ENCODE measurements around the gene NFKBIZ.
A peak's percentile ranks its signal among the peaks of the same experiment; 100 is the strongest.

Gene NFKBIZ

DNA sequence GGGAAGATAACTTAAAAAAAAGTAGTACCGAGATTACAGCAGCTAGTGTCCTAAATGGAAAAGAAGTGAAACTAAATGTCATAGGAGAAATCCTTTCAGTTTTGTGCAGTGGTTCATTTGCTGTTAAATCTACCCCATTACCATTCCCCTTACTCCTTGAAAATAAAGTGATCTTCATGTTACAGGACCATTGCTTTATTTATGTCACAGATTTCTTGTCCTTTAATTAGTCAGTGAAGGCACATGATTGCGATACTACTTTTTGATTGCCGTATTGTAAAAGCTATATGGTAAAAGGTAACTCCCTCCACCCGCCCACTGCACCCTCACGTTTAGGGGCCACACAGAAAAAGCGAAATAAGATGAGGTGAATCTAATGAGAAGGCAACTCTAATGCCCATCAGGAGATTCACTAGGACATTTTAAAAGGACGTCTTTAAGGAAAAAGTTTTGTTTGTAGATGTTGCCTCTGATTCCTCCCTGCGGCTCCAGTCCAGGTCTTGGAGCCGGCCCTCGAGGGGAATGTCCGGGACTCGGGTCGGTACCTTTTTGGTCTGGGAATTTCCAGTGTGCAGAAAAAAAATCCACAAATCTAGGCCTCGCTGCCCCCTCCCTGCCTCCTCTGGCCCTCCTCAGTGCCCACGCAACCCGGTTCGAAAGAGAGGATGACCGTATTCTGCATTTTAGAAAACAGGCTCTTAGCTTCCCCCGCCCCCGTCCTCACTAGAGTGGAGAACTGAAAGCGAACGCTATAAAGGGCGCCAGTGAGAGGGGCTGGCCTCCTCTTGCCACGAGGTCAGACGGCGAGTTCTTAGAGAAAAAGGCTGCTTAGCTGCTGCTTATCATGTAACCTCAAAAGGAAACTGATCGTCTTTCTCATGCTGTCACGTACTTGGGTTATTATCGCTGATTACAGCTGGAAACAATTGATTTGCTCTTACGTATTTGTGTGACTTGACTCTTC, 21.8 kb upstream of the NFKBIZ start:
- DNase-seq, result peak; percentile 47 to 58 (median 50)

DNA sequence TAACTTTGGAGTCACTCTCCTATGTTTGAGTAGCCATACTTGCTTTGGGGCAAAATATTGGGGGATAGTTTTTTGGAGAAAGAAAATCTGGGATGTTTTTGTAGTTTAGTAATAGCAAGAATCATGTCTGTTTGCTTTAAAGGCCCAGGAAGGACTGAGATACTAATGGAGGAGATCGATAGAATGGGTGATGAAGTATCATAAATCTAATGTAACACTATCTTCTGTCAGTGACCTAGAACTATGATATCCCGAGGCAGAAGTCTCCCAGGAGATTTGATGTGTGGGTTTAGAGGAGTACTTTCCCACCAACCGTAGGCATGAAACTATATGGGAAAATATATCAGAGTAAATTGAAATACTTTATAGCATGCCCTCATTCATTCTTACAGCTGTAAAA, 21.0 kb upstream of the NFKBIZ start:
- DNase-seq, result no peak

DNA sequence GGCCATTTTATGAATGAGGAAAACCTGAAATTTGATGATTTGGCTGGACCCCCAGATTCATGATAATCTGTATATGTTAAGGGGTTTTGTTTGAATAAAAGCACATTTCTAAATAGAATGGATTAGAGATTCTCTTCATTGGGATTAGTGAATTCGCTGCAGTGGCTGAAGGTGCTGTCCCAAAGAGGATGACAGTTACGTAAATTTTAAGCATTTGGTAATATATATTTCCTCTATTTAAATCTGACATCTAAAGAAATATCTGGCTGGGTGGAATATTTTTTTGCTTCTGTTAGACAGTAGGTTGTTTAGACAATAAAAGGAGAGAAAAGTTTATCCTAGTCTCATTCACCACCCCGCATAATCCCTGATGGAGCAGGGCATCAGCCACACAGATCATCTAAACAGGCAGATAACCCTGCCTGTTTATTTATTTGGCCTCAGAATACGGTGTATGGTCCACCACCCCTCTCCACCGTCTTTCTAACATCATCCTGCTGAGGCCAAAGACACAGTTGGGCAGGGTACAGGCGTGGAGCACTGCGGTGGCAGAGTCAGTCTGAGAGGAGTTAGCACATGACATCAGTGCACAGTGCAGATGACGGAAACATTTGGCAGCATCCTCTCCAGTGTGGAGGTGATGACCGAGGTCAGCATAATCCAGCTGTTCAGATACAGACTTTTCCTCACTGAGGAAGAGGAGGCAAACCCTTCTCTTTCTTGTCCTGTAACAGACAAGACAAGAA, 20.4 kb upstream of the NFKBIZ start:
- DNase-seq, result peak in 2 of 4 experiments; percentile 4 to 14

DNA sequence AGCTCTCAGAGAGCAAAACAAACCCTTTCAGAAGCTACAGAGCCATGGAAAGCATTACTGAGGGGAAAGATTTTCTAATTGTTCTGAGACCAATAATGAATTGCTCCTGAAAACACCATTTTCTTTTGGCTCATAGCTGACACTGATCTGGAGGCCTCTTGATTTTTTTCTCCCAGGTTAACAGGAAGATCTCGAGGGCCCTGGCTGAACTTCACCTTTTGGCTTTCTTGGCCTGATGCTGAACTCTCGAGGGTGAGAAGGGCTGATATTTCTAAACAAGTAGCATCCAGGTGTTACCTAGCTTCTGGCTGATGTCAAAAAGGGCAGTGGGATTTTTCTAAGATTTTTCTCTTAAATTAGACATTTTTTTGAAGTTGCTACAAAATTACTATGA, 19.9 kb upstream of the NFKBIZ start:
- DNase-seq, result no peak

DNA sequence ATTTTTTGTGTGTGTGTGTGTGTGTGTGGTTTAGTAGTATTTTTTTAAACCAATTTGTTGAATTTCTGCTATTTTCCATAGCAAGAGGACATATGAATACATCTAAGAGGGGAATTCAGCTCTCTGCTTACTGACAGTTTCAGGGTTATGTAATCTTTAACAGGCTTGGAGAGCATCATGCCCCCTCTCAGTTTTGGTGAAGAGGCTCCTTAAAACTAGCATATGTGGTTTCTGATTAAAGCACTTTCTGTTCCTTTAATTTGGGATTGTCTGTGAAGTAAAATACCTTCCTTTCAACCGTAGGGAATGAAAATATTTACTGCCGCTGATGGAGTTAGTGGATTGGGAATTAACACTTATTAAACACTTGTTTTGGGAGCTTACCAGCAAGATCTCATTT, 19.4 kb upstream of the NFKBIZ start:
- no peak for DNase-seq

DNA sequence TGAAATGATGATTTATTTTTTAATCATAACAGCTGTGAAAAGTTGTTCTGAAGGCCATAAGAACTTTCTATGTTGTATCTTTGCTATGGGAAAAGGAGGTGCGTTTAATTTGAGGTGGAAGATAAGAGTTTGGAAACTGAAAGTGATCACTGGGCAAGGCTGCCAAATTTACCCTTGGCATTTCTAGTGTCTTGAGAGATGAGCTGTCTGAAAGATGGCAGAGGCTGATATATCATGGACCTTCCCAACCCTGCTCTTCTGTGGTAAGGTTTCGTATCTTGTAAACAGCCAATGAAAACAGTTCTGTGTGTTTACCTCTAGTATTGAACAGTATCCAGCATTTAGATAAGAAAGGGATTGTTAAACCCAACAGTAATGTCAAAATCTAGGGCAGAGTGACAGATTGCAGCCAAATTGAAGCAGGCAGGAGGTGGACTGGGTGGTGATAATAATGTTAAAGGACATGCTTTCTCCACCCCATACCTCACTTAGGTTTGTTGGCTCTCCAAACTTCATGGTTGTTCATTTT, 15.8 kb upstream of the NFKBIZ start:
- DNase-seq, result no peak

DNA sequence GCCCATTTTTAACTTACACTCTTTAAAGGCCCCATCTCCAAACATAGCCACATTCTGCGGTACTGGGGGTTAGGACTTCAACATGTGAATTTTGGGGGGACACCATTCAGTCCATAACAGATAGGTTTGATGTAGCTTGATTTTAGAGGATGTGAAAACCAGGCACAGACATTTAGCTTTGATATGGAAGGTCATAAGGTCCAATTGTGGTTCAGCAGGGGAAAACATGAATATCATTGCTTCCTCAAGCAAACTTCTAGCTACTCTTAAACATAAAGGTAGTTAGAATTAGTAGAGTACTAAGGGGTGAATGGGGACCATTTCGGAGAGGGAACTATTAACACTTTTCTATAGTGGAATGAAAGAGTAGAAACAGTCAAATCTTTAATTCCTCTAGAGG, 13.6 kb upstream of the NFKBIZ start:
- no peak for DNase-seq

DNA sequence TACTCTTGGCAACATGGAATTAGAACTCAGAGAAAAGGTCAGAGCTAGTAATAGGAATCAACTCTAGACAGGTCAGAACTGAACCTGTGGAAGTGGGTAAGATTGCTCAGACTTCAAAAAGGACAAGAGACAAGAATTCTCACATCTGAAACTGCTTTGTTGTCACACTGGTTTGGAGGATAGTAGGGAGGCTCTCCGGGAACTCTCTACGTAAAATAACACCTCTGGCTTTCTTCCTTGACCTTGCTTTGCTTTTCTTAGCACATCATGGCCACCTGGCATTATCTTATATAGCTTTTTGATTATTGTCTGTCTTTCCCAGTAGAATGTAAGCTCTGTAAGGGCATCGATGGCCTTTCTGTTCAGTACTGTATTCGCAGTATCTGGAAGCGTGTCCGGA, 13.2 kb upstream of the NFKBIZ start:
- no peak for DNase-seq

DNA sequence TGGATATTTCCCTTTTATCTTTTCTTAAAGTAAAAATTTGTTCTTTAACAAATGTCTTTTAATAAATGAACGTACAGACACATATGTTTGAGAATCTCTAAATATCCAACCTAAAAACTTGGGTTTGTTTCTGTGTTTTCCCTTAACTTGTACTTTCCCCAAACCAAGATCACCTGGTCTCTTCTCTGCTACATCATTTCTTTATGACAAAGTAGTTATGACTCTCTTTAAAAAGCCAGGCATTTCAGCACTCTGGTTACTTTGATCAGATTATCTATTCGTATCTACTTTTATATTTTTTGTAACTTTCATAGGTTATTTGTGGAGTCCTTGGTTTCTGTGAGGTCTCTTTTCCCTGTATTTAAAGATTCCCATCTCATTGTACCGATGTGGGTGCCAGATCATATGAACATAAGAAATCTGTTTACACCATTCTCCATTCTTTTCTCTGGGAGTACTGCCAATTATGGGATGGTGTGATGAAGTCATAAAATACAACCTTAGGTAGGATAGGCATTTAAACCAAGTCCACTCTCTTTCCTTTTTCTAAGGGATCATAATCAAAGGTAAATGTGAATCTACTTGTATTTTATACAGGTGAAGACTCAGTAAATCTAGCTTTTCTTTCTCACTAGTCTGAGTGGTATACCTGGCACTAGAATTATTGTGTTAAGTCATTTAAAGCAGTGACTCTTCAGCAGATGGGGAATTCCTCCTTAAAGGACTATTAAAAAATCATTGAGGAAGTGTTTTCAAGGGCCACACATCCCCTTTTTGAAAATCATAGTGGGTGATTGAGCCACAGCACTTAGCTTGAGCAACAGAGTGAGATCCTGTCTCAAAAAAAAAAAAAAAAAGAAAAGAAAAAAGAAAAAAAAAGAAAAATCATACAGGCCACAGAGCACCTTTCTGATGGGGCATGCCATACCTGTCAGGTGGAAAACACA, 12.4 kb upstream of the NFKBIZ start:
- no peak for DNase-seq

DNA sequence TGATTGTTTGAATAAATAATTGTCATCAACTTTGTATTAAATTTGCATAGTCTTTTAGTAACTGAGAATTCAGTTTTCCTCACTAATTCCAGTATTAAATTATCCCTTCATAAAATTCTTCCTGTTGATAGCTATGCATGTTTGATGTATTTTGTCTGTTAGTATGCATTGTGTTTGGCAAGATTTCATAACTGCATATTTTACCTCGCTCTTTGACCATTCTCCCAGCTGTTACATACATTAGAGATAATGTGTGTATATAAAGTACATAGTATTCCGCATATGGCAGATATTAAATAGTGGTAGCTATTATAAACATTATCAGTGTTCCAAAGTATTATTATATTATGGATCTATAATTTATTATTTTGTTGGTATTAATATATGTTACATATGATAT, 10.6 kb upstream of the NFKBIZ start:
- no peak for DNase-seq

DNA sequence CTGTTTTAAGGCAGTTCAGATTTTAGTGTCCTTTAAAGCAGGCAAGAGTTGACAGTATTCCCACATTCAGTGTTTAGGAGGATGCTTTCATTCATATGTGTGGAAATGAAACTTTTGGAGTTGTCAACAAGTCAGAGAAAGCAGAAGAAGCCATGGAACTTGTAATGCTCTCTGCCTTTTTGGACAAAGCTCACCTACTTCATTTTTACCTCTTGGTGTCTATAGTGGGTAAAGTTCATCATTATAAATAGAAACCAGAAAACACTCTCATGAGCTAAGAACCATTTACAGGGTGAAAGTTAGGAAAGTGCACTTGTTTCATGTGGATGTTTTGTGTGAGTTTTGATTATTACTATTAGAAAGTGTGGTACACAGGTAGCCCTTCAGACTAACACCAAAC, 9.2 kb upstream of the NFKBIZ start:
- DNase-seq, result no peak

DNA sequence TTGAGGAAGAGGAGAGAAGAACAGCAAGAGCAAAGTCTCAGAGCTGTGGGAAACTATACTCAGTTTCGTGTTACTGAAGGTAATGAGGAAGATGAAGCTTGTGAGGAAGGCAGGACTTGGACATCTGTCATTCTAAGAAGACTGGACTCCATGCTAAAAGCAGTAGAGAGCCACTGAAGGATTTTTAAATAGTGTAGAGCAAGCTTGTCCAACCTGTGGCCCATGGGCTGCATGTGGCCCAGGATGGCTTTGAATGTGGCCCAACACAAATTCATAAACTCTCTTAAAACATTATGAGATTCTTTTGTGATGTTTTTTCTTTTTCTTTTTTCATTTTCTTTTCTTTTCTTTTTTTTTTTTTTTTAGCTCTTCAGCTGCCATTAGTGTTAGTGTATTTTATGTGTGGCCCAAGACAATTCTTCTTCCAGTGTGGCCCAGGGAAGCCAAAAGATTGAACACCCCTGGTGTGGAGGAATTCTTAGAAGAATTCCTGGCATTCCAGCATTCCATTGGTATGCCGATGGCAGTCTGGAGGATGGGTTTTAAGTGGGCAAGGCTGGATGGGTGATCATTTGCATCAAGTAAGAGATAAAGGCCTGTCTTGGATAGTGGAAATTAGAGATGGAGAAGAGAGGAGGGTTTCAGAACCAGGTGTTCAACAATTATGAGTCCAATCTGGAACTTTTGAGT, 6.9 kb upstream of the NFKBIZ start:
- no peak for DNase-seq

DNA sequence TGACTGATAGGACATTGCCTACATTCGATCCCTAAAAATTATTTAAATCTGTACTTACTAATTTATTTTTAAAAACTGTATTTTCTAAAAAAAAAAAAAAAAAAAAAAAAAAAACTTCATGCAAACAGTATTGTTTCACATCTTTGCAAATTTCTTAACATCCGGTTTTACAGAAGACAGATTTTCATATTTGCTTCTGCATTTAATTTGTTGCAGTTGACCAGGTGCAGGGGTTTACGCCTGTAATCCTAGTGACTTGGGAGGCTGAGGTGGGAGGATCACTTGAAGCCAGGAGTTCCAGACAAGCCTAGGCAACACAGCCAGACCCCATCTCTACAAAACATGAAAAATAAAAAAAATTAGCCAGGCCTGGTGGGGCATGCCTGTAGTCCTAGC, 6.4 kb upstream of the NFKBIZ start:
- DNase-seq, result no peak

DNA sequence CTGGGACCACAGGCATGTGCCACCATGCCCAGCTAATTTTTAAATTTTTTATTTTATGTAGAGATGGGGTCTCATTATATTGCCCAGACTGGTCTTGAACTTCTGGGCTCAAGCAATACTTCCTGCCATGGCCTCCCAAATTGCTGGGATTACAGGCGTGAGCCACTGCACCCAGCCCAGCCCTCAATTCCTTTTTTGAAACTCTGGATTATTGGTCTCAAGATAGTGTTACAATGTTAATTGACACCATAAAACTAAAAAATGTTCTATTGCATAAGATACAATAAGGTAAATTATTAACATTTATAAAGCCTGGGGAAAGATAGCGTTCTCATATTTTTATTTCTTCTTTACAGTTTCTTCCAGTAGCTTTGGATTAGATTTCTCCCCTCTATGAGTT, 3.9 kb upstream of the NFKBIZ start:
- DNase-seq, result no peak

DNA sequence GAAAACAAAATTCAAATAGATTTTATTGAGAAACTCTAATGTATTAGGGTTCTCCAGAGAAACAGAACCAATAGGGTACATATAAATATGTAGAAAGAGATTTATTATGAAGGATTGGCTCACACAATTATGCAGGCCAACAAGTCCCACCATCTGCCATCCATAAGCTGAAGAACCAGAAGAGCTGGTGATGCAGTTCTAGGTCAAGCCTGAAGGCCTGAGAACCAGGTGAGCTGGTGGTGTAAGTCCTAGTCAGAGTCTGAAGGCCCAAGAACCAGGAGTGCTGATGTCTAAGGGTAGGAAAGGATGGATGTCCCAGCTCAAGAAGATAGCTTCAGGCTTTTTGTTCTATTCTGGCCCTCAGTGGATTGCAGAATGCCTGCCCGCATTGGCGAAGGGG, 2.6 kb upstream of the NFKBIZ start:
- no peak for DNase-seq

DNA sequence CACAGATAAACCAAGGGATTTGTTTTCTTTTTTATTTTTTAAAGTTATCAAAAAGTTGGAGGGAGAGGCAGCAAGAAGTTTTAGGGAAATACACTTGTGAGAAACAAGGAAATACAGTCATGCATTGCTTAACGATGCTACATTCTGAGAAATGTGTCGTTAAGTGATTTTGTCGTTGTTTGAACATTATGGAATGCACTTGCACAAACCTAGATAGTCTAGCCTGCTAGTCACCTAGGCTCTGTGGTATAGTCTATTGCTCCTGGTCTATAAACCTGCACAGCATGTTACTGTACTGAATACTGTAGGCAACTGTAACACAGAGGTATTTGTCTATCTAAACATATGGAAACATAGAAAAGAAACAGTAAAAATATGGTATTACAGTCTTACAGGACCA, 2.0 kb upstream of the NFKBIZ start:
- DNase-seq, result no peak

DNA sequence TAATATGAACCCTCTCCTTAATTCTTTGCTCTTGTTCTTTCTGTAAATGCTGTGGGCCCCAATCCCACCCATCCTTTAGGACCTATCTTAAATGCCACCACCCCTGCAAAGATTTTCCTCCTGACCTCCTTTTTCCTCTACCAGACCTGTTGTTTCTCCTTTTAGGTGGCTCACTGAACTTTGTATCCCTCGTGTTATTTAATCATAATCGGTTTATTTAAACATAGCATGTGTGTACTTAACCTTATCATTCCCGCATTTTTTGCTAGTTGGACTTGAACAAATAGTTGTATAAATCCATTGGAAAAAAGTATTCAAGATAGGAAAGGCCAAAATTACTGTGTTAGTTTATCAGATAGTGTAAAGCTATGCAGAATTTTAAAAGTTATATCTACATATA, 988 bp upstream of the NFKBIZ start:
- no peak for DNase-seq

DNA sequence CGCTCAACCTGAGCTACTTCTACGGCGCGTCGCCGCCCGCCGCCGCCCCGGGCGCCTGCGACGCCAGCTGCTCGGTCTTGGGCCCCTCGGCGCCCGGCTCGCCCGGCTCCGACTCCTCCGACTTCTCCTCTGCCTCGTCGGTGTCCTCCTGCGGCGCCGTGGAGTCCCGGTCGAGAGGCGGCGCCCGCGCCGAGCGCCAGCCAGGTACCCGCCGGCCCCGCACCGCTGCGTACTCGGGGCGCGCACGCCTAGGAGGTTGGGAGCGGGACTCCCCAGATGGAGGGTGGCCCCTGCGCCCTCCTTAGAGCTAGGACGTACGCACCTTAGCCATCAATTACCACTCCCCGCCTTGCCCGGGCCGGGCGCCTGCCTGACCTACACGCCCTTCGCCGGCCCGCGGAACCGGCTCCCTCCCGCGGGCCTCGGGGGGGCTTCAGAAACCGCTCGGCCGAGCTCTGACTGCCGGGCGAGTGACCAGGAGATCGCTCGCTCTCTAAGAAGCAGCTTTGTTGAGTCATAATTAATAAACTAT, 466 bp downstream of the NFKBIZ start:
- DNase-seq, result peak in 3 of 4 experiments; percentile 39 to 43 (median 42)

DNA sequence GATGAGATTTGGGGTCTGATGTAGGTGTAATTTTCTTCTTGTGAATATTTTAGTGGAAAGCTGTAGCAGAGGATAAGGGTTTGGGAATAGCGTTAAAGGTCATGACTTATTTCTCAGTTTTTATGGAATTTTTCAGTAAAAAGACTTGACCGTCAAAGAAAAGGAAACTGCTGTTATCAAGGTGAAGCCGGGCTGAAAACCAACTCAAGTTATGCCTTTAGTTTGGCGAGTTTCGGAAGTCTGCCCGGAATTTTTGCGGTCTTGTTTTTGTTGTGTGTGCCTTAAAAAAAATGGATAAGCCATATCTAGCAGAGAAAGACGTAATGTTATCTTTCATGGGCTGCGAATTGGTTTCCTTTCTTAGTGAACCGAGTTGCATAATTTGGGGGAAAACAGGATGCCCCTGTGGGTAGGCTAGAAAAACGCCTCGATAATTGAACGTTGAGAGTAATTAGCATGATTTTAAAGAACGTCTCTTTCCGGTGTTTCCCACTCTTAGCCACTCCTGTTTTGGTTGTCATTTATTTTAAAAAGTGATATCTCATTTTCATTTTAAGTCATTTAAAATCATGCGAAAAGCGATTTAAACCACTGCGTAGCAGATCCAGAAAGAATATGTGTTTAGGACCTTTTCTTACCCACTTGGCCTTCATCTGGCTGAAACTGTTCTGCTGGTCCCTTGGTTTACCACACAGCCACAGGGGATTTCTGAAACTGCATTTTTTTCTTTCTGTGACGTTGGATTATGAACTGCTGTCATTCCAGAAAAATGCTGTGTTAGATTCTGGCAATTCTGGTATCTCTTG, 1.1 kb downstream of the NFKBIZ start:
- DNase-seq, result peak in 1 of 4 experiments; percentile 9

DNA sequence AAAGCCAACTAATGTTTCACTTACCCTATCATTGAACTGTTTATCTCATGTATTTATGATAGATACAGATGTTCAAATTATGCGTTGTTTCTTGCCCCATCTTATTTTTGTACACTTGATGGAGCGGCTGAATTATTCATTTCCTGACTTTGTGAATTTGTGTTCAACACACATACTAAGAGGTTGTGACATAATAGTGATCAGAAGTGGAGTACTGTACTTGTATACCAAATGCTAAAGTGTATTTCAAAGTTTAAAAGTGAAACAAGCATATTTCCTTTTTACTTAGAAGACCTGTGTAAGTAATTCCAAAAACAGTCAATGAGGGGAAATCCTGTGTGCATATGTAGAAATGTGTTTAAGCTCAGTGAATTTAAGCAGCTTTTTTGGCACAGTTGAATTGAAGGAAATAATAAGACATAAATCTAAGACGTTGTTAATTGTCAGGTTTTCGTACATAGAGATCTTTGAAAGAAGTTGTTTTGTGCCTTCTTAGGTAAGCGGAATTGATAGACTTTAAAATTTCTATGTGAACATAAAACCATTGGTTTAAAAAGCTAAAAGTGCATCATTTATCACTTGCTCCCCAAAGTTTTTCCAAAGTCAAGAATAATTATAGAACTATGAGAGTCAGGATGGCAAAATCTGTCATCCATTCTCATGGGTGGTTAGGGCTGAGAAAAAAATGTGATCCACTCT, 1.9 kb downstream of the NFKBIZ start:
- no peak for DNase-seq

Data from activated CD4-positive, CD25-positive, alpha-beta regulatory T cell (primary cell).